SH-SY5Y (cell line): ENCODE results near the gene RAB25.

Experiments
- GATA2 ChIP-seq: IDR thresholded peaks from 2 replicates; pipeline ENCODE4 v1.6.1; 2011; ENCODE audit warnings: mild to moderate bottlenecking, low read depth, low read length
- GATA3 ChIP-seq: IDR thresholded peaks from 2 replicates; pipeline ENCODE4 v1.6.1; 2011; ENCODE audit warnings: low read depth, mild to moderate bottlenecking, low read length, moderate library complexity

DNA sequence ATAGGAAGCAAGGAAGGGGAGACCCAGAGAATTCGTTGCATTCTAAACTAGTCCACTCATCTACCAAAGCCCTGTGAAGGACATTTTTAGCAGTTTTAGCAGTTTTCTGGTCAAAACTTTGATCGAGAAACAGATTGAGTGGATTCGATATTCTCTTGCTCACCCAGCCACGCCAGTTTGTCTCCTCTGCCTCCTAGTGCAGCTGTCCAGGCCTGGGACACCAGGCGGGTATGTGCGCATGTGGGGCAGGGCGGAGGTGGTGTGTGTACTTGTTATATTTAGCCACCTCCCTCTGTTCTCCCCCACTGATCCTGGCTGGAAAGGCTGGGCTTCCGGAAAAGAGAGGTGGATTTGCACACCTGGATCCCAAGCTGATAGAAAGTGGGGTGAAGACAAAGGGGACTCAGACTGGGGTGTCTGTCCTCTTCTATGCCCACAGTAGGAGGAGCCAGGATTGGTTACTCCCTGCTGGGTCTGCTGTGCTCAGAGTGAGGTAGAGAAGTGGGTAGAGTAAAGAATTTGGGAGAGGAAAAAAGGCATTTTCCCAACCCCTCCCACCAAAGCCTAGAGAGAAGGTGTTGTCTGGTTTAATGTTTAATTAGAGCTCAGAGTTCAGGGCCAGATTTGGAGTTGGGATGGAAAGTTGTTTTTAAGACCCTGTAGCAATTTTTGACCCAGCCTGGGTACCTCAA lies 57.4 kb downstream of the RAB25 start:
- TF ChIP-seq GATA3 (no peak), GATA2 (no peak)
